Left ventricle myocardium inferior (tissue), 1 donor: ENCODE results near the gene CASTOR1. TPM values are rescaled to one million over a fixed set of nuclear protein-coding genes. Genes with fewer than 3 reads are reported as not detected.

Experiments used
- DNase-seq: peaks from one replicate; pipeline ENCODE4 v3.0.0-alpha.2; 2020
- H3K27ac ChIP-seq: fragments of 200-600 bp; replicated peaks from 2 replicates; pipeline ENCODE4 v1.8.0; 2021
- H3K27me3 ChIP-seq: fragments of 200-600 bp; 2 replicates; pipeline ENCODE4 v1.8.0; 2021; ENCODE audit warnings: low read depth
- H3K36me3 ChIP-seq: fragments of 200-600 bp; 2 replicates; pipeline ENCODE4 v1.8.0; 2021
- H3K4me1 ChIP-seq: fragments of 200-600 bp; 2 replicates; pipeline ENCODE4 v1.8.0; 2021
- H3K4me3 ChIP-seq: fragments of 200-600 bp; 2 replicates; pipeline ENCODE4 v1.8.0; 2021; ENCODE audit warnings: mild to moderate bottlenecking, moderate library complexity
- H3K9me3 ChIP-seq: fragments of 200-600 bp; replicated peaks from 2 replicates; pipeline ENCODE4 v1.8.0; 2021
- CTCF ChIP-seq: fragments of 200-600 bp; IDR thresholded peaks from 2 replicates; pipeline ENCODE4 v1.8.0; 2021; ENCODE audit warnings: antibody characterized with exemption, mild to moderate bottlenecking, borderline replicate concordance
- intact Hi-C: fragments of 100-400 bp; cut with micrococcal nuclease; formaldehyde crosslinking; loops from one replicate; pipeline ENCODE4 v1.11.0; 2022
- total RNA-seq: library from RNA; stranded (reverse); fragmentation: NEBNext Ultra II Directional; extraction: Animal tissue kit (Norgen Biotek cat#: 25700); gene quantifications from one replicate; pipeline ENCODE4 v1.2.1, GENCODE V29; 2021
- donor health status: DM: no; HTN: yes; CAD: no; lungs with severe emphysema.

Gene CASTOR1
- total RNA-seq, 1 donor from 2014 or later: 6.5 TPM

GRCh38 chr22:30245985-30246813 lies 43.1 kb downstream of the CASTOR1 start, which contains the start of gene LIF:
LIF (minus strand) TSS chr22:30246759; CDS start chr22:30246695, 64 bp downstream.
- Histone ChIP-seq H3K9me3 (no peaks in the 10 kb centered on the region), H3K4me3 (peak within 1 kb of the TSS; percentile 62), H3K36me3 (no peaks in the 10 kb centered on the region), H3K4me1 (peaks cover 27% of the 10 kb centered on the region), H3K27ac (no peak within 1 kb of the TSS), H3K27me3 (peaks cover 99% of the 10 kb centered on the region)
- peak; percentile 20 for TF ChIP-seq CTCF
- DNase-seq: no peak
- intact Hi-C loops: no loop called here

- H3K36me3 ChIP-seq: no peaks in the 10 kb centered on the region
- intact Hi-C loops: no loop called here
- DNase-seq: no peak
- H3K27me3 ChIP-seq: peaks cover 98% of the 10 kb centered on the region
- no peaks in the 10 kb centered on the region for H3K9me3 ChIP-seq
- H3K4me1 ChIP-seq: peaks cover 27% of the 10 kb centered on the region
- TF ChIP-seq CTCF: no peak
- H3K4me3 ChIP-seq: peak overlapping the region; percentile 62
- H3K27ac ChIP-seq: no peak overlapping the region
Observed at GRCh38 chr22:30245181-30245984, 43.9 kb downstream of the CASTOR1 start.

GRCh38 chr22:30244641-30245040 lies 44.7 kb downstream of the CASTOR1 start:
- no peak for DNase-seq
- Histone ChIP-seq H3K4me3 (no peak overlapping the region), H3K27ac (no peak overlapping the region), H3K36me3 (no peaks in the 10 kb centered on the region), H3K4me1 (peaks cover 27% of the 10 kb centered on the region), H3K27me3 (peaks cover 98% of the 10 kb centered on the region), H3K9me3 (no peaks in the 10 kb centered on the region)
- intact Hi-C loops: no loop called here
- TF ChIP-seq CTCF: no peak

GRCh38 chr22:30244066-30244465 lies 45.2 kb downstream of the CASTOR1 start:
- intact Hi-C loops: no loop called here
- DNase-seq: no peak
- no peaks in the 10 kb centered on the region for H3K9me3 ChIP-seq
- peaks cover 22% of the 10 kb centered on the region for H3K4me1 ChIP-seq
- no peaks in the 10 kb centered on the region for H3K36me3 ChIP-seq
- no peak for TF ChIP-seq CTCF
- H3K27ac ChIP-seq: no peak overlapping the region
- H3K27me3 ChIP-seq: peaks cover 98% of the 10 kb centered on the region
- H3K4me3 ChIP-seq: no peak overlapping the region

GRCh38 chr22:30243661-30244060 lies 45.6 kb downstream of the CASTOR1 start:
- Histone ChIP-seq H3K27ac (no peak overlapping the region), H3K9me3 (no peaks in the 10 kb centered on the region), H3K36me3 (no peaks in the 10 kb centered on the region), H3K4me3 (no peak overlapping the region), H3K4me1 (peaks cover 18% of the 10 kb centered on the region), H3K27me3 (peaks cover 98% of the 10 kb centered on the region)
- intact Hi-C loops: no loop called here
- no peak for DNase-seq
- TF ChIP-seq CTCF: no peak
